T-cell (primary cell): ENCODE data around the gene CFAP43. TPM values are rescaled to one million over a fixed set of nuclear protein-coding genes. Genes with fewer than 3 reads are reported as not detected.

Experiments
- ATAC-seq, 4 experiments: fragments of 200-7000 bp in 3 of 4; fragments of 150-1000 bp in 1 of 4; cut with Tn5 transposase; replicated peaks in 1 of 4; 1 replicate in 3 of 4; 2 replicates in 1 of 4; pipeline ENCODE4 v1.10.0; 2021; ENCODE audit warnings: moderate library complexity in 3 of 4, mild to moderate bottlenecking in 2 of 4, moderate number of reproducible peaks in 1 of 4
- CTCF ChIA-PET, 2 donors: fragments of 300-600 bp; sonication (Branson Sonifier 250); formaldehyde crosslinking; loops; one replicate each; lab custom pipeline; 2022; ENCODE audit warnings: antibody characterized with exemption in 2 of 2; lab: Charles Lee
- POLR2A ChIA-PET, 2 donors: fragments of 300-600 bp; sonication (Branson Sonifier 250); formaldehyde crosslinking; loops; one replicate each; lab custom pipeline; 2022; ENCODE audit warnings: antibody characterized with exemption in 2 of 2; lab: Charles Lee
- DNase-seq, 35 experiments: peaks; one replicate each; pipeline versions ENCODE4 v3.0.0 to v3.0.0-alpha.2; 2013 to 2023
- H3K27ac ChIP-seq: one replicate; pipeline ENCODE4 v1.5.1; 2013; ENCODE audit warnings: low read length
- H3K27me3 ChIP-seq, 2 experiments: replicated peaks in 1 of 2; 1 replicate in 1 of 2; 2 replicates in 1 of 2; pipeline versions ENCODE4 v1.6.1 to v1.7.0; 2013; ENCODE audit warnings: low read length in 1 of 2, mixed read lengths in 1 of 2; ENCODE audit not compliant: control insufficient read depth in 2 of 2, insufficient read depth in 2 of 2; ENCODE audit errors: extremely low read depth in 1 of 2
- H3K36me3 ChIP-seq, 2 donors: 1 replicate in 1 of 2; 2 replicates in 1 of 2; pipeline versions ENCODE4 v1.6.1 to v1.7.0; 2013; ENCODE audit warnings: low read length in 1 of 2; ENCODE audit not compliant: control insufficient read depth in 2 of 2, insufficient read depth in 1 of 2; ENCODE audit errors: extremely low read depth in 1 of 2
- H3K4me1 ChIP-seq, 2 experiments: 1 replicate in 1 of 2; 2 replicates in 1 of 2; pipeline versions ENCODE4 v1.6.1 to v1.7.0; 2013; ENCODE audit warnings: low read length in 2 of 2, mixed read lengths in 1 of 2; ENCODE audit not compliant: insufficient read depth in 2 of 2, control insufficient read depth in 1 of 2; ENCODE audit errors: extremely low read depth in 1 of 2
- H3K4me3 ChIP-seq, 2 donors: 1 replicate in 1 of 2; 2 replicates in 1 of 2; pipeline versions ENCODE4 v1.5.1 to v1.7.0; 2013; ENCODE audit warnings: mild to moderate bottlenecking in 2 of 2, low read length in 1 of 2, moderate library complexity in 1 of 2; ENCODE audit not compliant: control insufficient read depth in 1 of 2; ENCODE audit errors: extremely low read depth in 1 of 2
- H3K9me3 ChIP-seq: 2 replicates; pipeline ENCODE4 v1.7.0; 2013
- H3K27ac Mint-ChIP-seq, 2 donors: one replicate each; pipeline ENCODE4 v1.8.0; 2020 to 2021; ENCODE audit warnings: mild to moderate bottlenecking in 2 of 2, mixed read lengths in 2 of 2
- H3K27me3 Mint-ChIP-seq, 2 donors: one replicate each; pipeline ENCODE4 v1.8.0; 2021 to 2022; ENCODE audit warnings: mixed read lengths in 2 of 2
- H3K36me3 Mint-ChIP-seq: one replicate; pipeline ENCODE4 v1.8.0; 2021; ENCODE audit warnings: mixed read lengths
- H3K4me1 Mint-ChIP-seq, 3 donors: one replicate each; pipeline ENCODE4 v1.8.0; 2020 to 2022; ENCODE audit warnings: mixed read lengths in 3 of 3, mild to moderate bottlenecking in 1 of 3
- H3K4me3 Mint-ChIP-seq, 3 donors: one replicate each; pipeline ENCODE4 v1.8.0; 2020 to 2022; ENCODE audit warnings: mild to moderate bottlenecking in 3 of 3, mixed read lengths in 3 of 3, moderate library complexity in 3 of 3
- H3K9me3 Mint-ChIP-seq, 3 donors: one replicate each; pipeline ENCODE4 v1.8.0; 2020 to 2022; ENCODE audit warnings: mixed read lengths in 3 of 3
- WGBS: methylation state at CpG from one replicate; pipeline ENCODE4 v1.1.5; 2013; ENCODE audit warnings: missing lambda C conversion rate; ENCODE audit not compliant: insufficient coverage; 5-methylcytosine and 5-hydroxymethylcytosine counted together
- total RNA-seq, 35 experiments: library from RNA in 6 of 35; stranded (reverse) in 6 of 35; fragments of 120-200 nt in 1 of 35; gene quantifications; one replicate each; pipeline versions ENCODE4 v1.2.1 to v1.2.4 and lab custom pipeline; 2013 to 2026

CFAP43 gene
- total RNA-seq, 5 donors from 2014 or later (not counting 1 experiment from before 2014, with no cell fraction given): 0.58 TPM; not detected in 4

DNA sequence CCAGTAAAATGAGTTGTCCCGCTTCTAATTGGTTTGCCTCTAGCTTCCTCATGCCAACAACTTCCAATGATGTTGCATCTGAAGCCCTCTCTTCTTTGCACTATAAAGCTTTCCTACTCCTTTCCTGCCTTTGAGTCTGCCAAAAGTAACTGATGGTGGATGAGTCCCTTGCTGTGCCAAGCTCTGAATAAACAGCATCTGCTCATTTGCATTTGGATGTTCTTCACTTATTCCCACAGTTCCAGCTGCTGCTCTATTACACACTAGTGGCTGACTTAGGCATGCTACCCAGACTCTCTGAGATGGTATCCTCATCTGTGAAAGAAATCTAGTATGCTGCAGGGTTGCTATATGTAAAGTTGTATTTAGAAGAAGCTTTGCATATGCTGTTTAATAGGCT is 85.3 kb downstream of the CFAP43 start:
- no peak overlapping the region for H3K27ac Mint-ChIP-seq
- ATAC-seq (no peak), DNase-seq (no peak)
- WGBS: 100% methylated on average over 1 of the region's 1 CpG
- CTCF ChIA-PET: interaction anchor here in 1 of 2 donors (1.1 kb wide), 1 partner anchor 128 kb away, joined by 3 read pairs; no protein-coding TSS in a partner anchor
- no peaks in the 10 kb centered on the region for H3K4me1 Mint-ChIP-seq
- no peak overlapping the region for H3K4me3 ChIP-seq
- H3K27ac ChIP-seq: no peak overlapping the region
- POLR2A ChIA-PET: interaction anchor here in 1 of 2 donors (0.6 kb wide), 1 partner anchor 117 kb away, joined by 3 read pairs; no protein-coding TSS in a partner anchor
- no peaks in the 10 kb centered on the region for H3K4me1 ChIP-seq
- H3K9me3 Mint-ChIP-seq: peaks cover under 1 to 7% (median 4%) of the 10 kb centered on the region in 3 donors
- no peaks in the 10 kb centered on the region for H3K36me3 ChIP-seq
- H3K9me3 ChIP-seq: peaks cover 3% of the 10 kb centered on the region
- no peak overlapping the region for H3K4me3 Mint-ChIP-seq
- H3K27me3 Mint-ChIP-seq: peaks cover 12 to 19% of the 10 kb centered on the region in 2 donors
- peaks cover 0 to 2% of the 10 kb centered on the region in 2 experiments for H3K27me3 ChIP-seq
- peaks cover 1% of the 10 kb centered on the region for H3K36me3 Mint-ChIP-seq

DNA sequence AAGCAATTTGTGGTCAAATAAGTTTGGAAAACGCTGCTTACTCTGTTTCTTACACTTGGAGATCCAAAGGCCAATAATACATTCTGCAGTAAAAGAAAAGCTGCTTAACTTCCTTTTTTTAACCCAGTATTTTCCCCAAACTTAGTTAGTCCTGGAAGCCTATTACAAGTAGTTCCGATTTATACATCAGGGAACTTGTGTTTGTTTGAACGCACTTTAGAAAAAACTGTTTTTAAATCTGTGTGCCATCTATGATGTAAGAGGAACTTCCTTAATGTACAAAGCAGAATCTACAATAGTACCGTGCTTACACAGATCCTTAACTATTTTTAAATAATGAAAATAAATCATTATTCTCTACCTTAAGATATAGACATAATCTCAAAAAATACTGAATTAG is 87.2 kb downstream of the CFAP43 start:
- Histone ChIP-seq H3K4me3 (no peak overlapping the region), H3K4me1 (no peaks in the 10 kb centered on the region), H3K36me3 (no peaks in the 10 kb centered on the region), H3K9me3 (no peaks in the 10 kb centered on the region), H3K27me3 (no peaks in the 10 kb centered on the region), H3K27ac (no peak overlapping the region)
- WGBS: 80% methylated on average over 1 of the region's 4 CpGs
- DNase-seq: no peak
- Mint-ChIP-seq H3K4me3 (no peak overlapping the region), H3K4me1 (no peaks in the 10 kb centered on the region), H3K36me3 (no peaks in the 10 kb centered on the region), H3K27ac (no peak overlapping the region), H3K27me3 (peaks cover 8 to 12% of the 10 kb centered on the region in 2 donors), H3K9me3 (no peaks in the 10 kb centered on the region)
- ATAC-seq: no peak
- ChIA-PET CTCF (no interaction called here), POLR2A (no interaction called here)

DNA sequence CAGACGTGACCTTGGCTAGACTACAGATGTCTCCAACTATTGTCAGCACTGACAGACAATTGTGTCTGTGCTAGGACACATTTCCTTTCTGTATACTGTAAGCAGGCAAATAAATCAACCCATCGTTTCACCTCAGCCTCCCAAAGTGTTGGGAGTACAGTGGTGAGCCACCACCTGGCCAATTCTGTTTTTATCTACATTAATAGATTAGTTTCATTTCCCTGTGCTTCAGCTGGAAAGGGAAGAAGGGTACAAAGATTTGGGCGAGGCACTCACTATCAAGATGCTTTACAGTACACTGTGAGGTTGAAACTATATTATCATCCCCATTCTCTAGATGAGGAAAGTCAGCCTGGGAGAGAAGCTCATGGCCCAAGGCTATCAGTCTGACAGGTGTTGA is 88.3 kb downstream of the CFAP43 start:
- no peak overlapping the region for H3K27ac ChIP-seq
- no peaks in the 10 kb centered on the region for H3K4me1 ChIP-seq
- H3K27me3 Mint-ChIP-seq: peaks cover 5 to 10% of the 10 kb centered on the region in 2 donors
- no CpG with 5 or more reads among the region's 3 CpGs for WGBS
- no peaks in the 10 kb centered on the region for H3K36me3 Mint-ChIP-seq
- ATAC-seq (no peak), DNase-seq (no peak)
- POLR2A ChIA-PET: no interaction called here
- H3K4me3 ChIP-seq: no peak overlapping the region
- no peaks in the 10 kb centered on the region for H3K27me3 ChIP-seq
- H3K27ac Mint-ChIP-seq: no peak overlapping the region
- no peaks in the 10 kb centered on the region for H3K9me3 Mint-ChIP-seq
- CTCF ChIA-PET: no interaction called here
- no peaks in the 10 kb centered on the region for H3K9me3 ChIP-seq
- H3K4me1 Mint-ChIP-seq: no peaks in the 10 kb centered on the region
- no peak overlapping the region for H3K4me3 Mint-ChIP-seq
- no peaks in the 10 kb centered on the region for H3K36me3 ChIP-seq

DNA sequence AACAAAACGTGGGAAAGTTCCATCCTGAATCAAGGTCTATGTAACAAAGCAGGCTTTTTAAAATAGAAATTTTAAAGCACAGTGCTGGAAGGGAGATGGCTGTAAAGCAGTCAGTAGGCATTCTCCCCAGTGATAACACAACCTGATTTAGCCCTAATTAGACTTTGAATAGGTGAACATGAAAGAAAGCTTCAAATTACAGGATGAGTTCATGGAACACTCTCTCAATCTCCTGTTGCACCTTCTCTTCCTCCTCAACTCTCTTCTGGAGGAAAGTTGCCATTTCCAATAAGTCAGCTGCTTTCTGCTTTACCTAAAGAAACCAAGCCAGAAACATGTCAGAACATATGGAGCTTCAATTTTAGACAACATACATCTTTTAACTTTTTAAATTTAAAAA is 90.1 kb downstream of the CFAP43 start:
- no peaks in the 10 kb centered on the region for H3K4me1 ChIP-seq
- H3K27ac ChIP-seq: no peak overlapping the region
- H3K4me3 ChIP-seq: no peak overlapping the region
- no peaks in the 10 kb centered on the region for H3K36me3 ChIP-seq
- Mint-ChIP-seq H3K36me3 (no peaks in the 10 kb centered on the region), H3K27ac (no peak overlapping the region), H3K9me3 (no peaks in the 10 kb centered on the region), H3K4me1 (no peaks in the 10 kb centered on the region), H3K4me3 (no peak overlapping the region), H3K27me3 (peaks cover 3 to 10% of the 10 kb centered on the region in 2 donors)
- WGBS: no CpG with 5 or more reads among the region's 1 CpG
- ATAC-seq (no peak), DNase-seq (no peak)
- no peaks in the 10 kb centered on the region for H3K27me3 ChIP-seq
- POLR2A ChIA-PET: interaction anchor here in 1 of 2 donors (0.6 kb wide), 1 partner anchor 19 kb away, joined by 3 read pairs; no protein-coding TSS in a partner anchor
- H3K9me3 ChIP-seq: no peaks in the 10 kb centered on the region
- CTCF ChIA-PET: no interaction called here

DNA sequence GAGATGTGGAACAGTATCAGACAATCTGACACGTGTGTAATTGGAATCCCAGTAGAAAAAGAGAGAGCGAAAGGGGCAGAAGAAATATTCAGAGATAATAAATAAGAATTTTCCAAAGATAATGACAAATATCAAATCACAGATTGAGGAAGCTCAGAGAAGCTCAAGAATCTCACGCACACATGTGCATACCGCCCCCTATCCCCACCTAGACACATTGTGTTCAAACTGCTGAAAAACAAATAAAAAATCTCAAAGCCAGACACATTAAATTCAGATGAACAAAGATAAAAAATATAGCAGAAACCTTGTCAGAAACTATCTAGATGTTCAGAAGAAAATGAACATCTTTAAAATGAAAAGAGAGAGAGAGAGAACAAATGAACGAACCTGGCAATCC is 92.9 kb downstream of the CFAP43 start:
- Histone ChIP-seq H3K4me1 (no peaks in the 10 kb centered on the region), H3K27me3 (no peaks in the 10 kb centered on the region), H3K36me3 (no peaks in the 10 kb centered on the region), H3K4me3 (no peak overlapping the region), H3K27ac (no peak overlapping the region), H3K9me3 (no peaks in the 10 kb centered on the region)
- ChIA-PET POLR2A (no interaction called here), CTCF (interaction anchor here in 1 of 2 donors (0.5 to 1.1 kb wide), 6 partner anchors 9 to 468 kb away, joined by 3 to 7 read pairs (median 3); no protein-coding TSS in a partner anchor)
- H3K27ac Mint-ChIP-seq: no peak overlapping the region
- H3K27me3 Mint-ChIP-seq: peaks cover 13% of the 10 kb centered on the region in 2 donors
- ATAC-seq: no peak
- no peaks in the 10 kb centered on the region for H3K4me1 Mint-ChIP-seq
- H3K4me3 Mint-ChIP-seq: no peak overlapping the region
- no peaks in the 10 kb centered on the region for H3K9me3 Mint-ChIP-seq
- peak in 1 of 35 experiments; percentile 34 for DNase-seq
- WGBS: no CpG with 5 or more reads among the region's 5 CpGs
- H3K36me3 Mint-ChIP-seq: no peaks in the 10 kb centered on the region

DNA sequence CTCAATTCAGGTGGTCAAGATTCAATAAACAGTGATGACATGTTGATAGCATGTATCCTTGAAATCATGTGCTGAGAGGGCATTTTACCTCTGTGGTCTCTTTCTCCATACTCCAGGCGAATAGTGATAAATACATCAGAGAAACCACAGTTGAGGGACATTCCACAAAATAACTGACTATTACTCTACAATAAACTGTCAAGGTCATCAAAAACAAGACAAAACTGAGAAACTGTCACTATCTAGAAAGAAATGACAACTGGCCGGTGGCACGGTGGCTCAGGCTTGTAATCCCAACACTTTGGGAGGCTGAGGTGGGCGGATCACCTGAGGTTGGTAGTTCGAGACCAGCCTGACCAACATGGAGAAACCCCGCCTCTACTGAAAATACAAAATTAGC is 94.0 kb downstream of the CFAP43 start:
- Mint-ChIP-seq H3K4me3 (no peak overlapping the region), H3K36me3 (no peaks in the 10 kb centered on the region), H3K4me1 (no peaks in the 10 kb centered on the region), H3K27me3 (peaks cover 11 to 19% of the 10 kb centered on the region in 2 donors), H3K27ac (no peak overlapping the region), H3K9me3 (no peaks in the 10 kb centered on the region)
- no peaks in the 10 kb centered on the region for H3K36me3 ChIP-seq
- WGBS: no CpG with 5 or more reads among the region's 6 CpGs
- H3K4me1 ChIP-seq: no peaks in the 10 kb centered on the region
- DNase-seq (no peak), ATAC-seq (no peak)
- H3K4me3 ChIP-seq: no peak overlapping the region
- ChIA-PET CTCF (no interaction called here), POLR2A (no interaction called here)
- no peaks in the 10 kb centered on the region for H3K9me3 ChIP-seq
- H3K27ac ChIP-seq: no peak overlapping the region
- H3K27me3 ChIP-seq: peaks cover 0 to 4% of the 10 kb centered on the region in 2 experiments
